Activated T-cell treated with anti-CD3 and anti-CD28 coated beads for 48 hours (primary cell): Measurements from ENCODE around the gene SEC14L2.
A peak's percentile ranks its signal among the peaks of the same experiment; 100 is the strongest.
"Not testable (repeated sequence)": the region's sequence is repeated elsewhere in the genome, so short reads cannot be mapped to it uniquely, and the experiment has no call there.

Experiments used
- DNase-seq: peaks from one replicate; pipeline ENCODE4 v3.0.0-alpha.2; 2020; ENCODE audit warnings: low read depth

Gene SEC14L2

DNA sequence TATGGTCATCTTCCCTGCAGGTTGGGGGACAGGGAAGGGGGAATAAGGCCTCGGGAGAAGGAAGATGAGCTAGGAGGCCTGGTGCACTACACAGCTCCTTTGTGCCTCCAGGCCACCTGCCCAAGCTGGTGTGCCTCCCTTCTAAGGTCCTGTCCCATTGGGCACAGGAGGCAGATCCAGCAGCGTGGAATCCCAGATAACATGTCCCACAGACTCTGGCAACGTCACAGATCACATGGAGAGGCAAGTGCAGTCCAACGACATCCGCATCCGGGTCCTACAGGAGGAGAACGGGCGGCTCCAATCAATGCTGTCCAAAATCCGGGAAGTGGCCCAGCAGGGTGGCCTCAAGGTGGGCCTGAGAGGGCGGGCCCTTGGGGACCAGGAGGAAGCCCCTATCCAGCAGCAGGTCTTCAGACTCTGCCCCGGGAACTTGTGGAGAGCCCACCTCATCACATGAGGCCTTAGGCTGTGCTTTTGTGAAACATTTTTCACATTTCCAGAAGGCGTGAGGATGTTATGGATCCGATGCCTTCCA is 21.4 kb upstream of the SEC14L2 start:
- no peak for DNase-seq

DNA sequence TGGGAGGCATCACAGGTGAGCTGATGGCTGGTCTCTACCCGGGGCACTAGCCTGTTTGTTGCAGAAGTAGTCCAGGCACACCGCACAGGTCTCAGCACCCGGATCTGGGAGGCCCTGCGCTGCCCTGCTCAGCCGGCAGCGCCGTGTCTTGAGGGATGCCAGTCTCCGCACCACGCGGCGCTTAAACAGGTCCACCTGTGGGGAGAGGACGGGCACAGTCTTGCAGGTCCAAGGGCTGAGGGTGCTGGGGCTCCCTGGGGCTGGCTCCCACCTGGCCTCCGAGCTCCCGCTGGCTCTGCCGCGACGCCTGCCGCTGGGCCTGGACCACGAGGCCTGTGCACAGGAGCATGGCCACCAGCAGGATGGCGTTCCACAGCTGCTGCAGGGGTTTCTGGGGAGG is 16.8 kb upstream of the SEC14L2 start:
- DNase-seq, result no peak

DNA sequence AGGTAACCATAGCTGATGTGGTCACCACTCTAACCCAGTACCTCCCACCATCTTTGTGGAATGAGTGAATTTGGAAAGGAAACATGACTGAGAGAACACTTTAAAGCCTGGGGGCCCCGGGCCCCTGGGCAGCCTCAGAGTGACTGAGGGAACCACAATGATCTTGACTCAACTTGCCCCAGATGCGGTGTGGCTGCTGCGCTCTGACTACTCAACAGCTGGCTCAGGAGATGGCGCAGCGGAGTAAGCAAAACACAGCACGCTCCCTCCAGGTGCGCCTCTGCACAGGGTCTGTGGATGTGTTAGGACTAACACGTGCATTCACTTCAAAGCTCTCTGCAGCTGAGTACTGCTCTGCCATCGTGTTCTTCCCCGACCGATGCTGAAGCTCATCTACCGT is 15.6 kb upstream of the SEC14L2 start:
- peak; percentile 43 for DNase-seq

DNA sequence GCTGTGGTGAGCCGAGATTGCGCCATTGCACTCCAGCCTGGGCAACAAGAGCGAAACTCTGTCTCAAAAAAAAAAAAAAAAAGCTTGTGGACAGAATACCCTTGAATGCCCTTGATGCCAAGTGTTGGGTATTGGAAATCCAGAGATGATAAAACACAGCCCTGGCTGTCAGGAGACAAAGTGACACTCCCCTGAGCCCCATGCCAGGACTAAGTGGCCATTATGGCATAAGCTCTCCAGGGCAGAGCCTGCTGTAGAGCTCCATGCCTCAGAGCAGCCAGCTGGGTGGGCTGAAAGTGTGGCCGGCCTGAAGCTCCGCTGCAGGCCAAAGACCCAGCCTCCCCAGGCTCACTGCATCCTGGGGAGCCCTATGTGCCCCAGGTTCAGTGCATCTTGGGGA is 14.5 kb upstream of the SEC14L2 start:
- no peak for DNase-seq

DNA sequence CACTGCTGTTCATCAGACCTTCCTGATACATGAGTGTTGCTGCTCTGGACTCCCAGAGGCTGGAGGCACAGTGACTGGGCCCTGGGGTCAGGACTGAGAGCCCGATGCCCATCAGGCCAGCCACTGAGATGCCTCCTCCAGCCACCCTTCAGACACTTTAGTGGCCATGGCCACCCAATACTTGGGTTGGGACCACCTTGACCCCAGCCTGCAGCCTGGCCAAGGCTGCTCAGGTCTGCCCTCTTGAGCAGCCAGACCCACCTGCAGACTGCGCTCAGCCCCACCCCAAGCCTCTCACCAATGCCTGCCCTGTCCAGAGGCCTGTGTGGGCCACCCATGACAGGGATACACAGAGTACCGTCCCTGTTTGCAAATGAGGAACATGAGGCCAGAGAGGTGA is 13.8 kb upstream of the SEC14L2 start:
- DNase-seq, result no peak

DNA sequence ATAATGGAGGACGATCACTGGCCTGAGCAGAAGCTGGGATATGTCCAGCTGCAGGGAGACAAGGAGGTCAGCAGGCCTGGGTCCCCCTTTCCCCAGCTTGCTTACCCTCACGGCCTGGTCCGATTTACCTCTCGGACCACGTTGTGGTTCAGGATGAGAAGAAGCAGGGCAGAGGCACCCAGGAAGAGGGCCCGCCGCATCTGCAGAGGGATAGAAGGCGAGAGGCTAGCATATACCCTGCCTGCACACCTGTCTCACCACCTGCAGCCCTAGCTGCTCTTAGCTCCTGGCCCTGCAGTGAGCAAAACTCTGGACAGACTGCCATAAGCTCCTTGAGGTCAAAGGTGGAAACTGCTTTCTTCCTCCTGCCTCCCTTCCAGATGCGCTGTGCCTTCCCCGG is 10.9 kb upstream of the SEC14L2 start:
- no peak for DNase-seq

DNA sequence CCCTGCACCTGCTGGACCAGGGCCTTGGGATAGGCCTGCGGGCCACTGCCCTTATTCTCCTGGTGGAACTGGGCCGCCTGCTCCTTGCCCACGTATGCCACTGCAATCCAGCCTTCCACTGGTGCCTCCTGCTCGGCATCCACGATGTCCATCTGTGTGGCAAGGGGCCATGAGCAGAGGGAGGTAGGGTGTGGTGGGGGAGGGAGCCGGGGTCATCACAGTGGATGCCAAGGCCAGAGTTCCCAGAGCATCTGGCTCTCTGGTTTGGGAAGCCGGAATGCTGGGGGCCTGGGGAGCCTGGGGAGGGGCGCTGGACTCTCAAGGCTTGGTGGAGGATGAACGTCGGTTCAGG is 10.2 kb upstream of the SEC14L2 start:
- no peak for DNase-seq

DNA sequence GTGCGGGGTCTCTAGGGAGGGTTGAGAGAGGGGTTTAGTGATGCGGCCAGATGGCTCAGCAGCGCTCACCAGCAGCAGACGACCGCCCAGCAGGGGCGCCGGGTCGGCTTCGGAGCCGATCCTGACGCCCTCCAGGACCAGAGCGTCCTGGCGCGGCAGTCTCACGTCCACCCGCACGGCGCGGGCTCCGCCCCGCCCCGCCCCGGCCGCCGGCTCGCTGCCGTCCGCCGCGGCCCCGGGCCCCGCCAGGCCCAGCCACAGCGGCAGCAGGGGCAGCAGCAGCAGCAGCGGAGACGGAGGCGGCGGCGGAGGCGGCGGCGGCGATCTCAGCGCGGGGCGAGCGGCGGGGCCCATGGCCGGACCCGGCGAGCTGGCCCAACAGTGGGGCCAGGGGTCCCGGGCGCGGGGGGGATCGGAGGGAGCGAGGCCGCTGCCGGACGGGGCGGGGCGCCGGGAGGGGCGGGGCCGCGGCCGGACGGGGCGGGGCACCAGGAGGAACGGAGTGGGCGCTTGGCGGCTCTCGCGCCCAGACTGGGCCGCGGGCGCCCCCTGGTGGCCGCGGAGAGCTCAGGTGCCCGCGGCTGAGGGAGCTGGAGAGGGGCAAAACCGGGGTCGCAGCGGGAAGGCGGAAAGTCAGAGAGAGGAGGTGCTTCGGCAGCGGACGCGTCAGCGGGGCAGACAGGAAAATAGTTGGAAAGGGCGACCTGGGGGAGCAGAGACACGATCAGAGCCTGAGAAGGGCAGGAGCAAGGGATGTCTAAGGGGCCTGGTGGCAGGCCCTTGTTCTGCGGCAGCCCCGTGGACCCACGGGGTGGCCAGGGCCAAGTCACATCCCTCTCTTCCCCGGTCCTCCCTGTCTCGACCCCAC is 9.6 kb upstream of the SEC14L2 start, which contains the start of gene RNF215:
TSS of gene RNF215 (minus strand) at position 452 of the 868 bp plus-strand sequence. CDS start at position 354, 98 bp downstream.
- peak; percentile 79 for DNase-seq

DNA sequence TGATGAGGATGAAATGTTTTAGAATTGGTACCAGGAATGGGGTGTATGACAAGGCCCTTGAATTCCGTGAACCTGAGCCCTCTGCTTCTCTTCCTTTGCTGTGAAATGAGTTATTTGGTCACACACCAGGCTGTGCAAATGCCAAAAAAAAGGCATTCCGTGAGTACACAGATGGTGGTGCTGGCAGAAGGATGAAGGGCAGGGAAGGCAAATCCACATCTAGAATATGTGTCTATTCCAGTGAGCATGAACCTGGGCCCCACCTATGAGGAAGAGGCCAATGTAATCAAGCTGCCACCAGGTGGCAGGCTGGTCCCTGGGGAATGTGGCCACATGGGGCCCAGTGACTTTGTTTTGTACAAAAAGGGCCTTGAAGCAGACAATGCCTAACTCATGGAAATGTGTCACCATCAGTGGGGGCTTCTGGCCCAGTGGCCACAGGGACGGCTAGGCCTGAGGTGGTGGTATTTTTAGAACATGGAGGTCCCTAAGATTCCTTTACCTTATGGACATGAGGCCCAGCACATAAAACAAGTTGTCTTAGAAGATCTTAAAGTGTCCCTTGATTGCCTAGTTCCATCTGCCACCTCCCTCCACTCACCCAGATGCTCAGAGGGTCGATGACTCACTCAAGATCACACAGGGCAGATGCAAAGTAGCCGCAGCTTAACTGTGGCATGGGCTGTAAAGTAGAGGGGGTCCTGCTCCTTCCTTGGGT is 5.7 kb upstream of the SEC14L2 start:
- peak; percentile 72 for DNase-seq

DNA sequence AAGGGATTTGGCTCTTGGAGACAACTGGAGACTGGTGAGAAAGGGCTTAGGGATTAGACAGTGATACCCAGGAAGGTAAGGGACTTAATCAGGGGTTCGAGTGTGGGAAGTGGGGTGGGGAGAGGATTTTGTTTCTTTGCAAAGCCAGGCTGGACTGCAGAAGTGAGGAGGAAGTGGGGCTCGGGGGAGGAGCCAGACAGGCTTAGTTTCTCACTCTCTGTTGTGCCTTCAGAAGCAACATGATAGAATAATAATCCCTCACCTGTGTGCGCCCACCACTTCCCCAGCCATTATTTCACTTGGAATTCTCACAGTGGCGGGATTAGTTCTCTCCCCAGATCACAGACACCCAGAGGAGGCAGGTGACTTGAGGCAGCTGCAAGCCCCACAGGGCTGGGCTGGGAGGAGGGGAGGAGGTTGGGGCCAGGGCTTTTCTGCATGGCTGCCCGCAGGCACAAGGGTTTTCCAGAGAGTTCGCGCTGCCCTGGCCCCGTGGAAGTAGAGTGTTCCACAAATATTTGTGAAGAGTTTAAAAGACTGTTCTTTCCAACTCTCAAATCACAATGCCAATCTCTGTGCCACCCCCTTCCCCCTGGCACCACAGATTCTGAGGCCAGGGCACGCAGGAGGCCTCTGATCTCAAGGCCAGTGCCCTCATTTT is 4.0 kb upstream of the SEC14L2 start:
- DNase-seq, result no peak

DNA sequence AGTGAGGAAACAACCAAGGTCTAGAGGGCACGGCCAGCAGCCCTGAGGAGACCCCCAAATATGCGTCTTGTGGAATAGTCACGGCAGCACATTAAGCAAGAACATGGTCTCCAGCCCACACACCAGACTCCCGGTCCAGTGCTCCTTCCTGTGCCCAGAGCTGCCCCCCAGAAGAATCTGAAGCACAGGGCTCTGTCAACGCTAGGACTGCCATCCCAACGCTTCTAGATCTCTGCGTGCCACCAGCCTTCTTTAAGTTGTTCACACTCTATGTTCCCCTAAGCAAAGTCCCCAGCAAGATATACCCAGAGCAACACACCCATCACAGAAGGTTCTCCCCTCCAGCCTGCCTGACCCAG is 3.5 kb upstream of the SEC14L2 start:
- DNase-seq, result no peak

DNA sequence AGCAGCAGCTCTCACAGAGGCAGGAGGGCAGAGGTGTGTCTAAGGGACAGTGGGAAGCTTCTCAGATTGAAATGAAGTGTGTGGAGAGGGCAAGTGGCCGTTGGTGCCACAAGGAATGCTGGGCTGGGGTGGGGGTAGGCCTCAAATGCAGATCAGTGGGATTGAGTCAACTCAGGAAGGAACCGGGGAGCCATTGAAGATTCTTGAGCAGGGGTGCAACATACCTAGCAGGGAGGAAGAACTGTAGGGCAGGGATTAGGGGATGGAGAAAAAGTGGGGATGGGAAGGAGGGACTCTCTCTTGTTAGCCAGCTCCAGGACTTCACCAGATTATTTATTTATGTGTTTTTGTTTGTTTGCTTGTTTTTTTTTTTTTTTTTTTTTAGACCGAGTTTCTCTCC is 2.9 kb upstream of the SEC14L2 start:
- DNase-seq, result no peak

DNA sequence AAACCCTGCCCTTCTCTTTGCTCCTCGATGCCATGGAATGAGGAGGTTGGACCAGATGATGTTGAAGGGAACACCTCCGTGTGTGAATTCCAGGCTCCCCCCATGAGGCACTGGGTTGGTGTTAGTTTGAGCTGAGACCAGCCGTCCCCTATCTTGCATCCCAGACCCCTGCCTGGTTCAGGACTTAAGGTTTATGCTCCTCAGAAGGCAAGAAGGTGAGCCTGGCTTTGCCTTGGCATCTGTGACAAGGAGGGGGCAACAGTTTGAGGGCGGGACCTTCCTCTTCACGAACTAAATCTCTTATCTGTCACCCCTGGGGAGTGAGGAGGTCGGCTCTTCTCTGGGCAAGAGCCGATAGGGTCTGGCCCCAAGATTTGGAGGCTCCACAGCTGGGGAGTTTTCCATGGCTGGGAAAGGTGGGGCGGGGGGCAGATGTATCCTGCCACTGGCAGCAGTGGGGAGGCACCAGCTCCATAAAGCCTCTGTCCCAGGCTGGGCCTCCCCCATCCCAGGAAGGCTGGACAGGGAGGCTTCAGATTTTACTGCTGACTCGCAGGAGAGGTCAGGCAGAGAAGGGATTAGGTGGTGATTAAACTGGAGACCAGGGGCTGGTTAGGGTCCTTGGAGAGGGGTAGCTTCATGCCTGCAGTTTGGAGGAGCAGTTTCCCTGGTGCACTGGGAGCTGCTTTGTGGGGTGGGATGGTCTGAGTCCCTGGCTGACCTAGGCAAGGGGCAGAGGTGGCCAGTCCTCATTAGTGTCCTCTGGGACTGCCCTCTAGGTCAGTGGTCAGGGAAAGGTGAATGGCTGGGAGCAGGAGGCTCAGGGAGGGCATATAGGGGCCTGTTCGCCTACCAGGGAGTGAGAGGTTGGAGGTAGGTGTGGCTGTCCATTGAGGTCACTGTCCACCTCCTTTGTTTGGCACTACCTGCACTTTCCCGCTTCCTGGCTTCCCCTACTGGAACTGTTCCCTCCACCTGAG is 1.1 kb downstream of the SEC14L2 start:
- no peak for DNase-seq

DNA sequence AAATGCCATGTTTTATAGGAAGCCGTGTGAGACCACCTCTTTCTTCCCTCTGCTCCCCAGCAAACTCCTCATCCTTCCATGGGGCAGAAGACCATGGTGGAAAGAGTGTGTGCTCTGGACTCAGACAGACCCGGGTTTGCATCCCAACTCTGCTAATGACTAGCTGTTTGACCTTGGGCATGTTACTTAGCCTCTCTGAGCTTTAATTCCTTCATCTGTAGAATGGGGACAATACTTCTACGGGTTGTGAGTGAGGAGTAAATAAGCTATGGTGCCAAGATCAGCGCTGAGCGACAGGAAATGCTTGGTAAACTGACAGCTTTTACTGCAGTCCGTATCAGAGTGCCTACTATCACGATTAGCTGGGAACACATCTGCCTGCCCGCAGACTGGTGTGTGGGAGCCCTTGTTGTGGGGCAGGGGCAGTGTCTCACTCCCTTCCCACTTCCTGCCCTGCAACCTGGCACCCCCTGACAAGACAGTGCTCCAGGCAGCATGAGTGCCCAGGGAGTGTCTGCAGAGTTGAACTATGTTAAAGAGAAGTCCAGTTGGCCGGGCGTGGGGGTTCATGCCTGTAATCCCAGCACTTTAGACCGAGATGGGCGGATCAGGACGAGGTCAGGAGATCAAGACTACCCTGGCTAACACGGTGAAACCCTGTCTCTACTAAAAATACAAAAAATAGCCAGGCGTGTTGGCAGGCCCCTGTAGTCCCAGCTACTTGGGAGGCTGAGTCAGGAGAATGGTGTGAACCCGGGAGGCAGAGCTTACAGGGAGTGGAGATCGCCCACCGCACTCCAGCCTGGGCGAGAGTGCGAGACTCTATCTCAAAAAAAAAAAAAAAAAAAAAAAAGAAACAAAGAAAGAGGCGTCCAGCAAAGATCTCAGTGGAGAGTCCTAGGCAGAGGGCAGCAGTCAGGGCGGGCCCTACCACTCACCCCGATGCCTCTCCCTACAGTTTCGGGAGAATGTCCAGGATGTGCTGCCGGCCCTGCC is 2.2 kb downstream of the SEC14L2 start:
- no peak for DNase-seq

DNA sequence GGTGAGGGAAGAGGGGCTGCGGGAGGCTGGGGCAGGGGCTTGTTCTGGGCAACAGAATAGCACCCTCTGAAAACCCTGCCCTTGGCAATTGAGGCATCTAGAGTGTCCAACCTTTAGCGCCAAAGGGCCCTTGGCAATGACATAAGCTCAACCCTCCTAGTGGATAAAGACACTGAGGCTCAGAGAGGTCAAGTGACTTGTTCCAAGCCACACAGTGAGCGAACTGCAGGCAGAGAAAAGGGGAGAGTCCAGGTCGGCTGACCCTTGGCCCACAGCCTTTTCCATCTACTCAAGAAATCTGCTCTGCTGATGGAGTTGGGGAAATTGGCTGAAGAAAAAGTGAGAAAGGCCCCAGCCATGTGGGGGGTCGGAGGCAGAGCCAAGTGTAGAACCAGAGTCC is 2.9 kb downstream of the SEC14L2 start:
- no peak for DNase-seq

DNA sequence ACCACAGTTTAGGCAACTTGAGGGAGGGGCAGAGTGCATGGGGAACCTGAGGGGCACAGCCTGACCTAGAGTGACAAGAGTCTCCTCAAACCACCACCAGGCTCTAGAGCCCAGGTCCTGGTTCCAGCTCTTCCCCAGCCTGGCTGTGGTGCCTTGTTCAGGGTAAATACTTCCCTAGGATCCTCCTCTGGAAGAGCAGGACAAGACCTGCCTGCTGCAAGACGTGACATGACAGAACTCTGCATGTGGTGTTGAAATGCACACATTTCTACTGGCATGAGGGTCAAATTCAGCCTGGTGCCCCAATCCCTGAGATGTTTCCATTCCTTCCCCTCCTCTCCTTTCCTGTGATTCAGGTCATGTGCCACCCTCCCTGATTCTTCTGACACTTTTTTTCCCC is 3.3 kb downstream of the SEC14L2 start:
- no peak for DNase-seq

DNA sequence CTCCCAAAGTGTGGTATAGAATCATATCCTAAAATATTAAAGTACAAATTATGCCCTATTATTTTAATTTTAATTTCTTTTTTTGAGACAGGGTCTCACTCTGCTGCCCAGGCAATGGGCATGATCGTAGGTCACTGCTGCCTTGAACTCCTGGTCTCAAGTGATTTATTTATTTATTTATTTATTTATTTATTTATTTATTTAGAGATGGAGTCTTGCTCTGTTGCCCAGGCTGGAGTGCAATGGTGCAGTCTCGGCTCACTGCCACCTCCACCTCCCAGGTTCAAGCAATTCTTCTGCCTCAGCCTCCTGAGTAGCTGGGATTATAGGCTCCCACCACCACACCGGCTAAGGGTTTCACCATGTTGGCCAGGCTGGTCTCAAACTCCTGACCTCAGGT is 4.2 kb downstream of the SEC14L2 start:
- not testable (repeated sequence) for DNase-seq

DNA sequence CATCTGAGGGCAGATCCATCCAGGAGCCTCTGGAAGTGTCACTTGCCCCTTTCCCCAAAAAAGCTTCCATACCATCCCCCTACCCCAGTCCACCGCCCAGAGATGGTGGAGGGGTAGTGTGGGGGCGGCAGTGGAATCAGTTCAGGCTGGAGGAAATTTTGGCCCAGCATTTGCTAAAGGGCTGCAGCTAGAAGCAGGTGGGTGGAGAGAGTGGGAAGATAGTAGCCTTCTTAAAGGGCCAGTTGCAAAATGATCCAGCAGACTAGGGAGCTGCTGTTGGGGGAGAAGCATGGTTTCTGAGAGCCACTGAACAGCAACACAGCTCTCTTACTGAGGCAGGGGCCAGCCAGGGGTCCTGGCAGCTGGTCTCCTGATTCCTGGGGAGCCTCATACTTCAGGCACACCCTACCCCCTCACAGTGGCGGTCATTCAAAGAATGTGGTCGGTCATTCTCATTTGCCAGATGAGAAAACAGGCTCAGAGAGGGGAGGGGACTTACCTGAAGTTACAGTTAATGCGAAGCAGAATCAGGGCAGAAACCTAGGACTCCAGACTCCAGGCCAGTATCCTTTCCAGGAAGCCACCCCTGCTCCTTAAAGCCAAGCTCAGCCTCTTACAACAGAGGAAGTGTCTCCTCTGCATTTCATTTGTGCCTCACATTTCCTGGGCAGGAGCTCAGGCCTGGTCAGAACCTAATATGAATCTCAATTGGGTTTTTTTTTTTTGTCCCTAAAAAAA is 5.4 kb downstream of the SEC14L2 start:
- no peak for DNase-seq

DNA sequence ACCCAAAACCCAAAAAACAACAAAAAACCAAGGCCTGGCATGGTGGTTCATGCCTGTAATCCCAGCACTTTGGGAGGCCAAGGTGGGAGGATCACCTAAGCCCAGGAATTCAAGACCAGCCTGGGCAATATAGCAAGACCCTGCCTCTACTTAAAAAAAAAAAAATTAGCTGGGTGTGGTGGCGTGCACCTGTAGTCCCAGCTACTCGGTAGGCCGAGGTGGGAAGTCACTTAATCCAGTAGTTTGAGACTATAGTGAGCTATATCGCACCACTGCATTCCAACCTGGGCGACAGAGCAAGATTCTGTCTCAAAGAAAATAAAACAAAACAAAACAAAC is 5.9 kb downstream of the SEC14L2 start:
- DNase-seq, result not testable (repeated sequence)

DNA sequence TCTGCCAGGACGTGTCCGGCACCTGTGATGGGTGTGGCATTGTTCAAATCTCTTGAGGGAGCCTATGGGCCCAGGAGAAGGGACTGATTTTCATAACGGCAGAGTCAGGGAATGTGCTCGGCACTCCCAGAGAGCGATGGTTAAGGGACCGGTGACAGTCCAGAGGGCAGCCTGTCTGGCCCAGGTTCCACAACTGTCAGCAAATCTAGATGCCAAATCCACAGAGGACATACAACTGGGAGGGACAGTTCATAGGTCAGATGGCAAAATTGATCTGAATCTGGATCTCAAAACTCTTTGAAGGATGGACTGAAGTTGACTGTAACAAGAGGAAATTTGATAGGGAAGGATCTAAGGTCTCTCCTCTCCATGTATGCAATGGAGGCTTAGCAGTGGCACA is 7.5 kb downstream of the SEC14L2 start:
- DNase-seq, result no peak
